ENCODE results near the gene SCN3B.

DNA sequence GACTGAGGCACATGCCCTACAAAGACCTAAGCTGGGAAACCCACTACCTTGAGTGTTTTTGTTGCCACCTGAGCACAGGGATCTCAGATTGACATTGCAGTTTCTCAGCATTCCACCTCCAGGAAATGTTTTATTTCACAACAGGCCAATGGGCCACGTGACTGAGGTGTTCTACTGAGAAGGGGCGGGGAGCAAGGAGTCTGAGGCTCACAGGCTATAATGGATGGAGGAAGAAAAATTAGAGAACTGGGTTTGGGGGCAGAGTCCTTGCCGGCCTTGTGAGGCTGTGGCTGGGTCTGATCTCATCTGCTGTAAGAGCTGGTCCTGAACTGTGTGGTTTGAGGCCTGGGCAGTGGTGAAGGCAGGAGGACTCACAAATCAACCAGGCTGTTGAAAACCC, 46.3 kb upstream of the SCN3B start:
- TF ChIP-seq EP300 (IDR thresholded peaks at IDR 0.05): no peak
- TF ChIP-seq, protein P1, sequence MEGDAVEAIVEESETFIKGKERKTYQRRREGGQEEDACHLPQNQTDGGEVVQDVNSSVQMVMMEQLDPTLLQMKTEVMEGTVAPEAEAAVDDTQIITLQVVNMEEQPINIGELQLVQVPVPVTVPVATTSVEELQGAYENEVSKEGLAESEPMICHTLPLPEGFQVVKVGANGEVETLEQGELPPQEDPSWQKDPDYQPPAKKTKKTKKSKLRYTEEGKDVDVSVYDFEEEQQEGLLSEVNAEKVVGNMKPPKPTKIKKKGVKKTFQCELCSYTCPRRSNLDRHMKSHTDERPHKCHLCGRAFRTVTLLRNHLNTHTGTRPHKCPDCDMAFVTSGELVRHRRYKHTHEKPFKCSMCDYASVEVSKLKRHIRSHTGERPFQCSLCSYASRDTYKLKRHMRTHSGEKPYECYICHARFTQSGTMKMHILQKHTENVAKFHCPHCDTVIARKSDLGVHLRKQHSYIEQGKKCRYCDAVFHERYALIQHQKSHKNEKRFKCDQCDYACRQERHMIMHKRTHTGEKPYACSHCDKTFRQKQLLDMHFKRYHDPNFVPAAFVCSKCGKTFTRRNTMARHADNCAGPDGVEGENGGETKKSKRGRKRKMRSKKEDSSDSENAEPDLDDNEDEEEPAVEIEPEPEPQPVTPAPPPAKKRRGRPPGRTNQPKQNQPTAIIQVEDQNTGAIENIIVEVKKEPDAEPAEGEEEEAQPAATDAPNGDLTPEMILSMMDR (IDR thresholded peaks at IDR 0.05): no peak
- TF ChIP-seq POLR2AphosphoS5 (IDR thresholded peaks at IDR 0.05): no peak
- TF ChIP-seq POLR2A (IDR thresholded peaks at IDR 0.05): no peak

All from stomach (tissue), 4 donors.